GM12878 (cell line): ENCODE data around the gene SH3BGRL2. TPM values are rescaled to one million over a fixed set of nuclear protein-coding genes. Genes with fewer than 3 reads are reported as not detected.

Experiments
- ATAC-seq: fragments of 200-7000 bp; cut with Tn5 transposase; 3 replicates; pipeline ENCODE4 v1.9.1; 2020; ENCODE audit warnings: mild to moderate bottlenecking, moderate library complexity
- BruUV-seq: library from RNA; stranded (reverse); fragments of 400-500 nt; replicated peaks from 2 replicates; lab custom pipeline; 2021; lab: Mats Ljungman, UMichigan
- CTCF ChIA-PET: fragments of 300-600 bp; sonication (Branson Sonifier 250); formaldehyde crosslinking; extraction: SDS; loops from one replicate; lab custom pipeline; 2021; ENCODE audit warnings: inconsistent platforms; lab: Yijun Ruan, JAX
- POLR2A ChIA-PET: fragments of 350-600 bp; formaldehyde crosslinking; extraction: SDS; loops from one replicate; lab custom pipeline; 2021; ENCODE audit warnings: inconsistent platforms; lab: Charles Lee
- RAD21 ChIA-PET: fragments of 300-600 bp; sonication (Branson Sonifier 250); formaldehyde crosslinking; loops from one replicate; lab custom pipeline; 2023; ENCODE audit warnings: antibody characterized with exemption; ENCODE audit not compliant: unreplicated experiment; lab: Charles Lee
- SMC1A ChIA-PET: fragments of 300-600 bp; sonication (Branson Sonifier 250); formaldehyde crosslinking; loops from one replicate; lab custom pipeline; 2023; ENCODE audit not compliant: unreplicated experiment, uncharacterized antibody; lab: Charles Lee
- DNase-seq: peaks from one replicate; pipeline ENCODE4 v3.0.0-alpha.2; 2011; ENCODE audit warnings: low read depth, low spot score
- FAIRE-seq: peaks from 3 replicates; lab custom pipeline; 2011; peaks lifted over from hg19 to GRCh38; lab: Jason Lieb, UNC
- H2AFZ ChIP-seq: 2 replicates; pipeline ENCODE4 v1.6.0; 2011; ENCODE audit warnings: low read depth, low read length, control low read depth; ENCODE audit not compliant: control insufficient read depth
- H3K27ac ChIP-seq: 2 replicates; pipeline ENCODE4 v1.5.1; 2011; ENCODE audit warnings: control low read depth; ENCODE audit not compliant: control insufficient read depth, insufficient read depth
- H3K27me3 ChIP-seq, 2 experiments: replicated peaks in 1 of 2; 2 replicates each; pipeline versions ENCODE4 v1.6.0 to v1.6.1; 2011; ENCODE audit warnings: low read length in 1 of 2; ENCODE audit not compliant: control insufficient read depth in 2 of 2, insufficient read depth in 2 of 2
- H3K36me3 ChIP-seq, 2 experiments: 2 replicates each; pipeline ENCODE4 v1.5.1; 2011; ENCODE audit warnings: low read length in 1 of 2; ENCODE audit not compliant: control insufficient read depth in 2 of 2, insufficient read depth in 2 of 2
- H3K4me1 ChIP-seq: 2 replicates; pipeline ENCODE4 v1.6.1; 2011; ENCODE audit warnings: mild to moderate bottlenecking, low read length, moderate library complexity, mixed read lengths; ENCODE audit not compliant: control insufficient read depth, insufficient read depth
- H3K4me2 ChIP-seq: 2 replicates; pipeline ENCODE4 v1.6.0; 2011; ENCODE audit warnings: control low read depth; ENCODE audit not compliant: control insufficient read depth, insufficient read depth
- H3K4me3 ChIP-seq: fragments of 200-600 bp; sonication (generic); 2 replicates; pipeline ENCODE4 v1.5.1; 2016
- H3K79me2 ChIP-seq: 2 replicates; pipeline ENCODE4 v1.6.0; 2011; ENCODE audit warnings: low read length; ENCODE audit not compliant: control insufficient read depth, insufficient read depth
- H3K9ac ChIP-seq: 2 replicates; pipeline ENCODE4 v1.8.0; 2011; ENCODE audit warnings: low read length, control low read depth, mixed read lengths; ENCODE audit not compliant: control insufficient read depth, insufficient read depth
- H3K9me3 ChIP-seq: replicated peaks from 3 replicates; pipeline ENCODE4 v1.5.1; 2011; ENCODE audit warnings: mild to moderate bottlenecking, low read length; ENCODE audit not compliant: control insufficient read depth, insufficient read depth
- H4K20me1 ChIP-seq: 2 replicates; pipeline ENCODE4 v1.6.0; 2011; ENCODE audit not compliant: control insufficient read depth, insufficient read depth
- BHLHE40 ChIP-seq, 2 experiments: fragments of 450-650 bp in 1 of 2; IDR thresholded peaks; 2 replicates each; pipeline ENCODE4 v1.6.1; 2011 to 2017; ENCODE audit warnings: low read depth in 2 of 2, borderline replicate concordance in 1 of 2, improper control_type of control experiment in 1 of 2, low read length in 1 of 2, mild to moderate bottlenecking in 1 of 2
- BRCA1 ChIP-seq: IDR thresholded peaks from 2 replicates; pipeline ENCODE4 v1.6.1; 2011; ENCODE audit warnings: low read depth, low read length, improper control_type of control experiment
- CBFB ChIP-seq: IDR thresholded peaks from 2 replicates; pipeline ENCODE4 v1.6.1; 2016; ENCODE audit warnings: antibody characterized with exemption, low read depth
- CHD4 ChIP-seq: fragments of 200-600 bp; sonication (generic); IDR thresholded peaks from 2 replicates; pipeline ENCODE4 v1.6.1; 2016; ENCODE audit warnings: mild to moderate bottlenecking
- E2F4 ChIP-seq: IDR thresholded peaks from 2 replicates; pipeline ENCODE4 v1.6.1; 2012; ENCODE audit warnings: low read depth, low read length, improper control_type of control experiment
- EED ChIP-seq: sonication (generic); IDR thresholded peaks from 2 replicates; pipeline ENCODE4 v1.6.1; 2016; ENCODE audit warnings: antibody characterized with exemption, low read depth
- EZH2 ChIP-seq: IDR thresholded peaks from 2 replicates; pipeline ENCODE4 v1.6.1; 2012; ENCODE audit warnings: low read depth, mild to moderate bottlenecking, control low read depth, inconsistent platforms, low read length, borderline replicate concordance; ENCODE audit not compliant: control insufficient read depth
- IKZF2 ChIP-seq, 2 experiments: fragments of 450-650 bp; IDR thresholded peaks; 2 replicates each; pipeline ENCODE4 v1.6.1; 2017; ENCODE audit warnings: mild to moderate bottlenecking in 2 of 2, moderate library complexity in 2 of 2
- MLLT1 ChIP-seq: fragments of 450-650 bp; IDR thresholded peaks from 2 replicates; pipeline ENCODE4 v1.6.1; 2016; ENCODE audit warnings: mild to moderate bottlenecking
- MXI1 ChIP-seq: fragments of 150-350 bp; IDR thresholded peaks from 2 replicates; pipeline ENCODE4 v1.6.1; 2011; ENCODE audit warnings: low read depth, mild to moderate bottlenecking, inconsistent platforms, low read length, improper control_type of control experiment
- NR2C2 ChIP-seq: IDR thresholded peaks from 2 replicates; pipeline ENCODE4 v1.6.1; 2011; ENCODE audit warnings: borderline replicate concordance, low read depth; ENCODE audit not compliant: control insufficient read depth, insufficient read length
- PAX5 ChIP-seq: IDR thresholded peaks from 2 replicates; pipeline ENCODE4 v1.6.1; 2011; ENCODE audit warnings: low read depth, low read length, borderline replicate concordance
- RAD51 ChIP-seq: fragments of 450-650 bp; IDR thresholded peaks from 2 replicates; pipeline ENCODE4 v1.6.1; 2016; ENCODE audit warnings: moderate library complexity, mild to moderate bottlenecking, inconsistent platforms
- WGBS: methylation state at CpG from one replicate; pipeline ENCODE4 v1.1.6; 2016; ENCODE audit warnings: low lambda C conversion rate; ENCODE audit not compliant: insufficient replicate concordance, insufficient coverage; ENCODE audit errors: missing lambda C conversion rate; 5-methylcytosine and 5-hydroxymethylcytosine counted together
- in situ Hi-C: fragments of 300-500 bp; cut with MboI; formaldehyde crosslinking; loops from 9 replicates; pipeline ENCODE4 v1.14.3; 2018; ENCODE audit warnings: mixed read lengths
- intact Hi-C: fragments of 100-400 bp; cut with micrococcal nuclease; formaldehyde crosslinking; loops from one replicate; pipeline ENCODE4 v1.14.2; 2022; ENCODE audit not compliant: unreplicated experiment
- polyA plus RNA-seq, 11 experiments: library from polyadenylated mRNA; depleted of rRNA in 4 of 11; unstranded in 6 of 11; stranded (reverse) in 5 of 11; fragments of >200 nt; fragmentation: Nextera tagmentation in 4 of 11; fragmentation: Illumina TruSeq in 1 of 11; extraction: Ambion mirVana in 4 of 11; extraction: Trizol in 1 of 11; gene quantifications; 1 replicate in 1 of 11; 2 replicates in 10 of 11; pipeline versions ENCODE4 v1.2.1 to v1.2.3, GENCODE V29; 2011 to 2016; ENCODE audit warnings: inconsistent platforms in 2 of 11, missing spikeins in 2 of 11, low read depth in 1 of 11
- total RNA-seq, 4 experiments: library from RNA; depleted of rRNA in 3 of 4; stranded (reverse); fragments of >200 nt in 3 of 4; fragmentation: Illumina TruSeq in 1 of 4; extraction: Trizol in 1 of 4; gene quantifications; 2 replicates each; pipeline versions ENCODE4 v1.2.1 to v1.2.3, GENCODE V29; 2013 to 2021
- TF ChIP-seq, protein P1 (sequence below): fragments of 450-650 bp; IDR thresholded peaks from 2 replicates; pipeline ENCODE4 v1.6.1; 2017; ENCODE audit warnings: mild to moderate bottlenecking, moderate library complexity
- TF ChIP-seq, protein P2 (sequence below): fragments of 450-650 bp; IDR thresholded peaks from 2 replicates; pipeline ENCODE4 v1.6.1; 2017; ENCODE audit warnings: borderline replicate concordance

SH3BGRL2 gene
- total and polyA plus RNA-seq, 10 of the 15 experiments (the other 5 are each of a cell fraction or from before 2014, with no cell fraction given), result 0.03 to 0.37 (median 0.21) TPM

DNA sequence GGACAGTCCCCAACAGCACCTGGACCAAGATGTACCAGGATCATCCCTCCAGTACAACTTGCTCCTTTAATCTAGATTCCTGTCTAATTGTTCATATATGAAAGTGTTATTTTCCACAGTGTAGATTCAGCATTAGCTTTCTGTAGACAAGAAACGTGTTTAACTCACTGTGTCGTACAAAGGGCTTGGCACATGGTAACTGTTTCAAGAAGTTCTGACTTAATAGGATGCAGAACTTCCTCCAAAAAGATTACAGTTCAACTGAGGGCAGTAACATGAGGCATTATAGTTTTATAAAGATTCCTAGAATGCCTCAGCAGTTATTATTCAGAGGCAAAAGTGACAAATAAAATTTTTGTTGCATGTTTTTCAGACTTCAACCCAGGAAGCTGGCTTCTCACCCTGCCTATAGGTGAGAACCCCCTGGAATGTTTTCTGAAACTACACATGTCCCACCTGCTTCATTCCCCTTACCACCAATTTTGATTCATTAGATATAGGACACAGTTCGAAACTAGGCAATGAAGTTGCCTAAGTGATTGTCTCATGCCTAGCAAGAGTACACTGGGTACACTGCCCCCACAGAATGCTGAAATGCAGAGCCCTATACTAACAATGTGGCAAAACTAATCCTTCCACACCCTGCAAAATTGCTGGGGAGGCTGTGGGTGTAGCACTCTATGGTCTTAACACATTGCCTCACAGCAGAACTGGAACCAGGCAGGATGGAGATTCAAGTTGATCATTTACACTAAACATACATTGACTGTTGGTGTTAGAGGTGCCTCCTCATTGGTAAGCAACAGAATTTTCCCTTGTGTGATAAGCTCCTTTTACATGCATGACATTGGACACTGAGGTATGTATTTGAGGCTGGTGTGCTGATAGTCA is 22.6 kb upstream of the SH3BGRL2 start:
- 51% methylated on average over 3 of the region's 3 CpGs for WGBS
- H3K4me2 ChIP-seq, result no peak overlapping the region
- no peak overlapping the region for H3K9ac ChIP-seq
- intact Hi-C loops (no loop called here), in situ Hi-C loops (no loop called here)
- BruUV-seq, result no TSS peak
- SMC1A ChIA-PET, result interaction anchor here (0.6 kb wide), 1 partner anchor 87 kb away, joined by 3 read pairs; no protein-coding TSS in a partner anchor
- RAD21 ChIA-PET, result no interaction called here
- H2AFZ ChIP-seq, result no peak overlapping the region
- H3K4me3 ChIP-seq, result no peak overlapping the region
- H3K27me3 ChIP-seq, result no peaks in the 10 kb centered on the region
- FAIRE-seq (no peak), ATAC-seq (no peak), DNase-seq (no peak)
- POLR2A ChIA-PET, result no interaction called here
- no peaks in the 10 kb centered on the region for H4K20me1 ChIP-seq
- H3K79me2 ChIP-seq, result no peaks in the 10 kb centered on the region
- no peak overlapping the region for H3K27ac ChIP-seq
- H3K9me3 ChIP-seq, result no peaks in the 10 kb centered on the region
- no peaks in the 10 kb centered on the region for H3K36me3 ChIP-seq
- no peaks in the 10 kb centered on the region for H3K4me1 ChIP-seq
- CTCF ChIA-PET, result no interaction called here
- TF ChIP-seq BHLHE40 (IDR thresholded peaks at IDR 0.05; ENCODE audit: borderline replicate concordance in 1 of 2, low read depth in 2 of 2, low read length in 1 of 2) (no peak), MXI1 (no peak), EZH2 (no peak), EED (no peak), CHD4 (no peak), NR2C2 (no peak), BRCA1 (no peak), PAX5 (no peak), E2F4 (no peak), CBFB (no peak), RAD51 (no peak), MLLT1 (no peak), IKZF2 (IDR thresholded peaks at IDR 0.05) (no peak)
- TF ChIP-seq, protein P1, sequence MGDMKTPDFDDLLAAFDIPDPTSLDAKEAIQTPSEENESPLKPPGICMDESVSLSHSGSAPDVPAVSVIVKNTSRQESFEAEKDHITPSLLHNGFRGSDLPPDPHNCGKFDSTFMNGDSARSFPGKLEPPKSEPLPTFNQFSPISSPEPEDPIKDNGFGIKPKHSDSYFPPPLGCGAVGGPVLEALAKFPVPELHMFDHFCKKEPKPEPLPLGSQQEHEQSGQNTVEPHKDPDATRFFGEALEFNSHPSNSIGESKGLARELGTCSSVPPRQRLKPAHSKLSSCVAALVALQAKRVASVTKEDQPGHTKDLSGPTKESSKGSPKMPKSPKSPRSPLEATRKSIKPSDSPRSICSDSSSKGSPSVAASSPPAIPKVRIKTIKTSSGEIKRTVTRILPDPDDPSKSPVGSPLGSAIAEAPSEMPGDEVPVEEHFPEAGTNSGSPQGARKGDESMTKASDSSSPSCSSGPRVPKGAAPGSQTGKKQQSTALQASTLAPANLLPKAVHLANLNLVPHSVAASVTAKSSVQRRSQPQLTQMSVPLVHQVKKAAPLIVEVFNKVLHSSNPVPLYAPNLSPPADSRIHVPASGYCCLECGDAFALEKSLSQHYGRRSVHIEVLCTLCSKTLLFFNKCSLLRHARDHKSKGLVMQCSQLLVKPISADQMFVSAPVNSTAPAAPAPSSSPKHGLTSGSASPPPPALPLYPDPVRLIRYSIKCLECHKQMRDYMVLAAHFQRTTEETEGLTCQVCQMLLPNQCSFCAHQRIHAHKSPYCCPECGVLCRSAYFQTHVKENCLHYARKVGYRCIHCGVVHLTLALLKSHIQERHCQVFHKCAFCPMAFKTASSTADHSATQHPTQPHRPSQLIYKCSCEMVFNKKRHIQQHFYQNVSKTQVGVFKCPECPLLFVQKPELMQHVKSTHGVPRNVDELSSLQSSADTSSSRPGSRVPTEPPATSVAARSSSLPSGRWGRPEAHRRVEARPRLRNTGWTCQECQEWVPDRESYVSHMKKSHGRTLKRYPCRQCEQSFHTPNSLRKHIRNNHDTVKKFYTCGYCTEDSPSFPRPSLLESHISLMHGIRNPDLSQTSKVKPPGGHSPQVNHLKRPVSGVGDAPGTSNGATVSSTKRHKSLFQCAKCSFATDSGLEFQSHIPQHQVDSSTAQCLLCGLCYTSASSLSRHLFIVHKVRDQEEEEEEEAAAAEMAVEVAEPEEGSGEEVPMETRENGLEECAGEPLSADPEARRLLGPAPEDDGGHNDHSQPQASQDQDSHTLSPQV, result no peak
- TF ChIP-seq, protein P2, sequence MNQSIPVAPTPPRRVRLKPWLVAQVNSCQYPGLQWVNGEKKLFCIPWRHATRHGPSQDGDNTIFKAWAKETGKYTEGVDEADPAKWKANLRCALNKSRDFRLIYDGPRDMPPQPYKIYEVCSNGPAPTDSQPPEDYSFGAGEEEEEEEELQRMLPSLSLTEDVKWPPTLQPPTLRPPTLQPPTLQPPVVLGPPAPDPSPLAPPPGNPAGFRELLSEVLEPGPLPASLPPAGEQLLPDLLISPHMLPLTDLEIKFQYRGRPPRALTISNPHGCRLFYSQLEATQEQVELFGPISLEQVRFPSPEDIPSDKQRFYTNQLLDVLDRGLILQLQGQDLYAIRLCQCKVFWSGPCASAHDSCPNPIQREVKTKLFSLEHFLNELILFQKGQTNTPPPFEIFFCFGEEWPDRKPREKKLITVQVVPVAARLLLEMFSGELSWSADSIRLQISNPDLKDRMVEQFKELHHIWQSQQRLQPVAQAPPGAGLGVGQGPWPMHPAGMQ, result no peak
